HL-60 (cell line): ENCODE results near the gene ERC2.

ENCODE experiments used
- DNase-seq, 2 experiments: peaks; one replicate each; pipeline ENCODE4 v3.0.0-alpha.2; 2010 to 2020; ENCODE audit warnings: low read depth in 1 of 2, low spot score in 1 of 2
- H3K27ac ChIP-seq: fragments of 250-450 bp; sonication (Bioruptor Pico); replicated peaks from 2 replicates; pipeline ENCODE4 v1.5.1; 2020; ENCODE audit warnings: mild to moderate bottlenecking, moderate library complexity
- H3K27me3 ChIP-seq: fragments of 250-450 bp; sonication (Bioruptor Pico); 2 replicates; pipeline ENCODE4 v1.5.1; 2021; ENCODE audit warnings: mild to moderate bottlenecking, moderate library complexity; ENCODE audit not compliant: insufficient read depth, poor library complexity, severe bottlenecking
- H3K4me3 ChIP-seq: replicated peaks from 2 replicates; pipeline ENCODE4 v1.5.1; 2011; ENCODE audit warnings: mild to moderate bottlenecking, control low read depth, low read length; ENCODE audit not compliant: insufficient read depth
- CTCF ChIP-seq: IDR thresholded peaks from one replicate; pipeline ENCODE4 v1.5.1; 2011; ENCODE audit warnings: low read length, control low read depth, inconsistent platforms; ENCODE audit not compliant: insufficient read depth
- GABPA ChIP-seq: IDR thresholded peaks from 2 replicates; pipeline ENCODE4 v1.6.1; 2012; ENCODE audit warnings: low read depth
- POLR2AphosphoS5 ChIP-seq: IDR thresholded peaks from 2 replicates; pipeline ENCODE4 v1.6.1; 2012; ENCODE audit warnings: low read depth
- REST ChIP-seq: IDR thresholded peaks from 2 replicates; pipeline ENCODE4 v1.6.1; 2012; ENCODE audit warnings: low read depth; ENCODE audit not compliant: insufficient replicate concordance
- SPI1 ChIP-seq: IDR thresholded peaks from 2 replicates; pipeline ENCODE4 v1.6.1; 2012; ENCODE audit warnings: low read depth, mild to moderate bottlenecking, borderline replicate concordance

Gene ERC2

GRCh38 chr3:55567121-55567520 lies 901.1 kb downstream of the ERC2 start:
- TF ChIP-seq REST (no peak), SPI1 (no peak), CTCF (no peak)
- no peak overlapping the region for H3K4me3 ChIP-seq
- no peak overlapping the region for H3K27ac ChIP-seq
- peaks cover 2% of the 10 kb centered on the region for H3K27me3 ChIP-seq
- DNase-seq, result no peak

- no peak overlapping the region for H3K4me3 ChIP-seq
- peaks cover 2% of the 10 kb centered on the region for H3K27me3 ChIP-seq
- TF ChIP-seq CTCF (no peak), POLR2AphosphoS5 (no peak), REST (no peak)
- no peak for DNase-seq
- no peak overlapping the region for H3K27ac ChIP-seq
Observed at GRCh38 chr3:55565521-55565920, 902.7 kb downstream of the ERC2 start.

GRCh38 chr3:55564726-55565125 lies 903.5 kb downstream of the ERC2 start:
- TF ChIP-seq GABPA, result no peak
- TF ChIP-seq POLR2AphosphoS5, result no peak
- no peak for TF ChIP-seq REST
- no peak for TF ChIP-seq CTCF
- no peak for TF ChIP-seq SPI1
- Histone ChIP-seq H3K4me3 (no peak overlapping the region), H3K27me3 (peaks cover 2% of the 10 kb centered on the region), H3K27ac (no peak overlapping the region)
- no peak for DNase-seq
